Smooth muscle cell (in vitro differentiated cells): ENCODE data around the gene ADGRA3. TPM values are rescaled to one million over a fixed set of nuclear protein-coding genes. Genes with fewer than 3 reads are reported as not detected.

ENCODE experiments used
- DNase-seq: peaks from one replicate; lab custom pipeline; 2025; ENCODE audit not compliant: unreplicated experiment; lab: John Stamatoyannopoulos, UW
- H2AFZ ChIP-seq: fragments of 200-600 bp; sonication (generic); 2 replicates; pipeline ENCODE4 v1.6.0; 2016; ENCODE audit warnings: antibody characterized with exemption, low read depth, mild to moderate bottlenecking
- H3F3A ChIP-seq: fragments of 200-600 bp; sonication (generic); 2 replicates; pipeline ENCODE4 v1.6.0; 2017; ENCODE audit warnings: antibody characterized with exemption, low read depth
- H3K27ac ChIP-seq: fragments of 200-600 bp; sonication (generic); 2 replicates; pipeline ENCODE4 v1.5.1; 2016; ENCODE audit warnings: low read depth, mild to moderate bottlenecking
- H3K27me3 ChIP-seq: fragments of 200-600 bp; sonication (generic); 2 replicates; pipeline ENCODE4 v1.6.1; 2016; ENCODE audit warnings: low read depth, mild to moderate bottlenecking
- H3K36me3 ChIP-seq: fragments of 200-600 bp; sonication (generic); 2 replicates; pipeline ENCODE4 v1.5.1; 2016; ENCODE audit warnings: low read depth
- H3K4me1 ChIP-seq: fragments of 200-600 bp; sonication (generic); 2 replicates; pipeline ENCODE4 v1.5.1; 2016; ENCODE audit warnings: low read depth
- H3K4me2 ChIP-seq: fragments of 200-600 bp; sonication (generic); 2 replicates; pipeline ENCODE4 v1.6.0; 2016; ENCODE audit warnings: mild to moderate bottlenecking
- H3K4me3 ChIP-seq: fragments of 200-600 bp; sonication (generic); 2 replicates; pipeline ENCODE4 v1.5.1; 2016; ENCODE audit warnings: mild to moderate bottlenecking
- H3K79me2 ChIP-seq: fragments of 200-600 bp; sonication (generic); 2 replicates; pipeline ENCODE4 v1.6.0; 2016; ENCODE audit warnings: low read depth, mild to moderate bottlenecking
- H3K9ac ChIP-seq: fragments of 200-600 bp; sonication (generic); 2 replicates; pipeline ENCODE4 v1.6.0; 2016; ENCODE audit warnings: low read depth
- H3K9me3 ChIP-seq: fragments of 200-600 bp; sonication (generic); replicated peaks from 2 replicates; pipeline ENCODE4 v1.5.1; 2016; ENCODE audit warnings: low read depth
- H4K20me1 ChIP-seq: fragments of 200-600 bp; sonication (generic); 2 replicates; pipeline ENCODE4 v1.6.0; 2016; ENCODE audit warnings: low read depth
- CTCF ChIP-seq: fragments of 200-600 bp; sonication (generic); IDR thresholded peaks from 2 replicates; pipeline ENCODE4 v1.5.1; 2017; ENCODE audit warnings: borderline replicate concordance, mild to moderate bottlenecking, antibody characterized with exemption; ENCODE audit not compliant: insufficient read depth, poor library complexity, severe bottlenecking
- WGBS: methylation state at CpG from one replicate; pipeline ENCODE4 v1.1.7; 2016; ENCODE audit warnings: low lambda C conversion rate; 5-methylcytosine and 5-hydroxymethylcytosine counted together
- polyA plus RNA-seq: library from polyadenylated mRNA; unstranded; fragments of >200 nt; fragmentation: Nextera tagmentation; extraction: Ambion mirVana; gene quantifications from 2 replicates; pipeline ENCODE4 v1.2.1, GENCODE V29; 2016
- total RNA-seq: library from RNA; depleted of rRNA; stranded (reverse); fragments of >200 nt; gene quantifications from 2 replicates; pipeline ENCODE4 v1.2.3, GENCODE V29; 2014

The ADGRA3 gene
- total and polyA plus RNA-seq, 2 experiments from 2014 or later: 24.4 to 54.8 TPM

GRCh38 chr4:22398671-22399070, 117.2 kb downstream of the ADGRA3 start:
- no peaks in the 10 kb centered on the region for H4K20me1 ChIP-seq
- WGBS: 98% methylated on average over 4 of the region's 4 CpGs
- H3K36me3 ChIP-seq: peaks cover 3% of the 10 kb centered on the region
- H3K79me2 ChIP-seq: no peaks in the 10 kb centered on the region
- no peak overlapping the region for H3K27ac ChIP-seq
- H3K9ac ChIP-seq: no peak overlapping the region
- no peak for DNase-seq
- H3K9me3 ChIP-seq: no peaks in the 10 kb centered on the region
- no peaks in the 10 kb centered on the region for H3F3A ChIP-seq
- no peak overlapping the region for H2AFZ ChIP-seq
- no peaks in the 10 kb centered on the region for H3K4me1 ChIP-seq
- H3K4me2 ChIP-seq: no peak overlapping the region
- no peak overlapping the region for H3K4me3 ChIP-seq
- TF ChIP-seq CTCF: no peak
- H3K27me3 ChIP-seq: no peaks in the 10 kb centered on the region

GRCh38 chr4:22391551-22391950, 124.3 kb downstream of the ADGRA3 start:
- no peak overlapping the region for H3K27ac ChIP-seq
- no peak overlapping the region for H3K4me3 ChIP-seq
- WGBS: 80% methylated on average over 3 of the region's 3 CpGs
- H3F3A ChIP-seq: no peaks in the 10 kb centered on the region
- H4K20me1 ChIP-seq: no peaks in the 10 kb centered on the region
- DNase-seq: no peak
- no peaks in the 10 kb centered on the region for H3K36me3 ChIP-seq
- no peak overlapping the region for H3K9ac ChIP-seq
- no peak for TF ChIP-seq CTCF
- no peaks in the 10 kb centered on the region for H3K4me1 ChIP-seq
- H2AFZ ChIP-seq: no peak overlapping the region
- H3K79me2 ChIP-seq: no peaks in the 10 kb centered on the region
- no peak overlapping the region for H3K4me2 ChIP-seq
- H3K27me3 ChIP-seq: no peaks in the 10 kb centered on the region
- no peaks in the 10 kb centered on the region for H3K9me3 ChIP-seq

DNA sequence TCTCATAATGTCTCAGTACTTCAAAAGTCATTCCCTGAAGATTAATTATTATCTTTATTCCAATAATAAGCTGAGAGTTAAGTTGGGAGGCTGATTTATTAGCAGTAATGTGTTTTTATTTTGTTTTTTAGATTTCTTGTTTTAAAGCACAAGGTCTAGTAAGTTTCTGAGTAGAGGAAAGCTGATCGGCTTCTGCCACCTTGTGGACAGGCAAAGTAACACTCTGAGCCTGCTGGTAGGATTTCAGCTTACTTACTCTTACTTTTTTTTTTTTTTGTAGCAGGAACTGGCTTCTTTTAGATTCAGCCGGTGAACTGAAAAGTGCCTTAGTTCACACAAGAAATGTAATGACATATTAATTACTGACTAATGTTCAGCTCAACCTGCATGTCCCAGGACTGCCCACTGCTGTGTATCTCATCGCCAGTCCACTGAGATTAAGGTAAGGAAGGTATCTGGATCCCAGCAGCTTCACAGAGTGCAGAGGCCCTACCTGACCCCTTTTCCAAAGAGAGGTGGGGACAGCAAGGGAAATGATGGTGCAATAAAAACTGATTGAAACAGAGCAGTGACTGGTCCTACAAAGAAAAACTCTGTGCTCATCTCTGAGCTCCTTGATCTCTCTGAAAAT, 126.5 kb downstream of the ADGRA3 start:
- TF ChIP-seq CTCF: peak; percentile 90
- H3K4me3 ChIP-seq: no peak overlapping the region
- no peaks in the 10 kb centered on the region for H4K20me1 ChIP-seq
- no peak overlapping the region for H2AFZ ChIP-seq
- no peaks in the 10 kb centered on the region for H3K4me1 ChIP-seq
- no peaks in the 10 kb centered on the region for H3K27me3 ChIP-seq
- H3F3A ChIP-seq: no peaks in the 10 kb centered on the region
- WGBS: 47% methylated on average over 3 of the region's 3 CpGs
- H3K27ac ChIP-seq: no peak overlapping the region
- no peak overlapping the region for H3K9ac ChIP-seq
- H3K79me2 ChIP-seq: no peaks in the 10 kb centered on the region
- H3K36me3 ChIP-seq: no peaks in the 10 kb centered on the region
- H3K4me2 ChIP-seq: no peak overlapping the region
- H3K9me3 ChIP-seq: no peaks in the 10 kb centered on the region
- DNase-seq: no peak

DNA sequence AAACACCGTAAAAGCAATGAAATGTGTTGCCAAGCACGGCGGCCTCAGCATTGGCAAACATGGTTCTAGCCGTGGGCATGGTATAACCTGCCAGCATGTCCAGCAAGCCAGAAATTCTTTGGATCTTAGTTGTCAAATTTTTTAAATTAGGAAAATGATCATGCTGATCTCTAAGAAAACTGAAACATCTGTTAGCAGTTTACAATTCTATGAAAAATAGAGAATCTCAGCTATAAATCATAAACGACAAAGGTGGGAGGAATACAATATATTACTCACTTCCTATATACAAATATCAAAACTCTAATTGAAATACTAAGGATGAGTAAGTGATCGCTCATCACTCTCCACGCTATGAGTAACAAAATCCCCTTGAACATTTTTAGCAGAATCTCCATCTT, 130.3 kb downstream of the ADGRA3 start:
- no peaks in the 10 kb centered on the region for H3K36me3 ChIP-seq
- no peak overlapping the region for H3K9ac ChIP-seq
- H3K9me3 ChIP-seq: no peaks in the 10 kb centered on the region
- DNase-seq: no peak
- no peak overlapping the region for H3K4me3 ChIP-seq
- no peak overlapping the region for H3K4me2 ChIP-seq
- H3K27ac ChIP-seq: no peak overlapping the region
- no peaks in the 10 kb centered on the region for H4K20me1 ChIP-seq
- no peaks in the 10 kb centered on the region for H3K4me1 ChIP-seq
- no peaks in the 10 kb centered on the region for H3F3A ChIP-seq
- no peaks in the 10 kb centered on the region for H3K79me2 ChIP-seq
- no peak overlapping the region for H2AFZ ChIP-seq
- 86% methylated on average over 7 of the region's 7 CpGs for WGBS
- TF ChIP-seq CTCF: no peak
- no peaks in the 10 kb centered on the region for H3K27me3 ChIP-seq
